H9 (cell line): Measurements from ENCODE around the gene CHCHD3. TPM values are rescaled to one million over a fixed set of nuclear protein-coding genes. Genes with fewer than 3 reads are reported as not detected.

Experiments
- DNase-seq: peaks from one replicate; pipeline ENCODE4 v3.0.0-alpha.2; 2017
- H2AFZ ChIP-seq: one replicate; pipeline ENCODE4 v1.6.1; 2013; ENCODE audit warnings: mild to moderate bottlenecking, low read length, control low read depth, moderate library complexity
- H2AK5ac ChIP-seq: 2 replicates; pipeline ENCODE4 v1.6.1; 2013; ENCODE audit warnings: low read length, control low read depth, mixed read lengths; ENCODE audit not compliant: insufficient read length
- H2BK120ac ChIP-seq: one replicate; pipeline ENCODE4 v1.6.1; 2013; ENCODE audit warnings: low read depth, mild to moderate bottlenecking, low read length, control low read depth, inconsistent platforms; ENCODE audit not compliant: poor library complexity, severe bottlenecking
- H2BK12ac ChIP-seq: 2 replicates; pipeline ENCODE4 v1.6.1; 2013; ENCODE audit warnings: low read length, control low read depth, mixed read lengths, low read depth; ENCODE audit not compliant: insufficient read length
- H2BK15ac ChIP-seq: 2 replicates; pipeline ENCODE4 v1.6.1; 2013; ENCODE audit warnings: low read depth, low read length, control low read depth
- H2BK20ac ChIP-seq: one replicate; pipeline ENCODE4 v1.6.1; 2013; ENCODE audit warnings: low read depth, mild to moderate bottlenecking, low read length, control low read depth, inconsistent platforms; ENCODE audit not compliant: poor library complexity, severe bottlenecking
- H2BK5ac ChIP-seq: 2 replicates; pipeline ENCODE4 v1.6.1; 2013; ENCODE audit warnings: low read length, control low read depth, mixed read lengths; ENCODE audit not compliant: insufficient read length
- H3K14ac ChIP-seq: 2 replicates; pipeline ENCODE4 v1.6.1; 2013; ENCODE audit warnings: low read length, control low read depth; ENCODE audit not compliant: insufficient read depth
- H3K18ac ChIP-seq: 2 replicates; pipeline ENCODE4 v1.6.1; 2013; ENCODE audit warnings: low read depth, mild to moderate bottlenecking, mixed read lengths, low read length, control low read depth; ENCODE audit not compliant: insufficient read length
- H3K23ac ChIP-seq: 2 replicates; pipeline ENCODE4 v1.6.1; 2013; ENCODE audit warnings: low read length, control low read depth, mixed read lengths, low read depth; ENCODE audit not compliant: insufficient read length
- H3K23me2 ChIP-seq: 2 replicates; pipeline ENCODE4 v1.6.1; 2013; ENCODE audit warnings: low read depth, mild to moderate bottlenecking, mixed read lengths, low read length, control low read depth; ENCODE audit not compliant: insufficient read length, poor library complexity, severe bottlenecking
- H3K27ac ChIP-seq: 2 replicates; pipeline ENCODE4 v1.5.1; 2013; ENCODE audit warnings: low read length, control low read depth, mixed read lengths, low read depth; ENCODE audit not compliant: insufficient read length
- H3K27me3 ChIP-seq: 2 replicates; pipeline ENCODE4 v1.6.1; 2013; ENCODE audit warnings: low read length, control low read depth, inconsistent platforms; ENCODE audit not compliant: insufficient read depth
- H3K4ac ChIP-seq: 2 replicates; pipeline ENCODE4 v1.6.1; 2013; ENCODE audit warnings: low read depth, mild to moderate bottlenecking, control low read depth, inconsistent platforms, low read length, moderate library complexity
- H3K4me1 ChIP-seq: 2 replicates; pipeline ENCODE4 v1.6.1; 2013; ENCODE audit warnings: low read length, control low read depth, inconsistent platforms; ENCODE audit not compliant: insufficient read depth
- H3K4me2 ChIP-seq: 2 replicates; pipeline ENCODE4 v1.6.1; 2013; ENCODE audit warnings: low read length, control low read depth, mixed read lengths; ENCODE audit not compliant: insufficient read length, insufficient read depth
- H3K56ac ChIP-seq: 2 replicates; pipeline ENCODE4 v1.6.1; 2013; ENCODE audit warnings: low read depth, mild to moderate bottlenecking, mixed read lengths, low read length, control low read depth; ENCODE audit not compliant: insufficient read length
- H3K79me1 ChIP-seq: 2 replicates; pipeline ENCODE4 v1.6.1; 2013; ENCODE audit warnings: low read depth, mild to moderate bottlenecking, moderate library complexity, low read length, control low read depth, inconsistent platforms; ENCODE audit not compliant: insufficient read depth, poor library complexity, severe bottlenecking
- H3K79me2 ChIP-seq: 2 replicates; pipeline ENCODE4 v1.6.1; 2013; ENCODE audit warnings: low read length, control low read depth, inconsistent platforms; ENCODE audit not compliant: insufficient read depth
- H3K9ac ChIP-seq: 2 replicates; pipeline ENCODE4 v1.6.1; 2013; ENCODE audit warnings: low read length, control low read depth, mixed read lengths; ENCODE audit not compliant: insufficient read length; ENCODE audit errors: extremely low read depth
- H3K9me3 ChIP-seq: one replicate; pipeline ENCODE4 v1.6.1; 2013; ENCODE audit warnings: low read depth, low read length, inconsistent platforms; ENCODE audit not compliant: control insufficient read depth
- H3T11ph ChIP-seq: one replicate; pipeline ENCODE4 v1.6.1; 2013; ENCODE audit warnings: mild to moderate bottlenecking, low read length, control low read depth, inconsistent platforms
- H4K20me1 ChIP-seq: one replicate; pipeline ENCODE4 v1.6.1; 2013; ENCODE audit not compliant: control insufficient read depth, insufficient read length, insufficient read depth
- H4K5ac ChIP-seq: 2 replicates; pipeline ENCODE4 v1.6.1; 2013; ENCODE audit warnings: low read depth, mild to moderate bottlenecking, mixed read lengths, low read length, control low read depth; ENCODE audit not compliant: insufficient read length
- H4K8ac ChIP-seq: replicated peaks from 2 replicates; pipeline ENCODE4 v1.6.1; 2013; ENCODE audit warnings: low read length, control low read depth, mixed read lengths, low read depth; ENCODE audit not compliant: insufficient read length
- H4K91ac ChIP-seq: 2 replicates; pipeline ENCODE4 v1.6.1; 2013; ENCODE audit warnings: low read depth, mild to moderate bottlenecking, moderate library complexity, mixed read lengths, low read length, control low read depth; ENCODE audit not compliant: insufficient read length
- H3K27ac Mint-ChIP-seq, 3 experiments: 2 replicates in 2 of 3; 3 replicates in 1 of 3; pipeline ENCODE4 v1.8.0; 2020 to 2021; ENCODE audit warnings: mixed read lengths in 3 of 3, mild to moderate bottlenecking in 1 of 3, moderate library complexity in 1 of 3
- H3K27me3 Mint-ChIP-seq: 2 replicates; pipeline ENCODE4 v1.8.0; 2021; ENCODE audit warnings: low read depth, mild to moderate bottlenecking, moderate library complexity, mixed read lengths
- H3K36me3 Mint-ChIP-seq, 3 experiments: 2 replicates in 2 of 3; 3 replicates in 1 of 3; pipeline ENCODE4 v1.8.0; 2020 to 2021; ENCODE audit warnings: low read depth in 3 of 3, mixed read lengths in 3 of 3; ENCODE audit not compliant: insufficient read depth in 1 of 3
- H3K4me1 Mint-ChIP-seq, 2 experiments: 2 replicates each; pipeline ENCODE4 v1.8.0; 2020; ENCODE audit warnings: mixed read lengths in 2 of 2
- H3K4me3 Mint-ChIP-seq, 2 experiments: 2 replicates in 1 of 2; 3 replicates in 1 of 2; pipeline ENCODE4 v1.8.0; 2020 to 2021; ENCODE audit warnings: mild to moderate bottlenecking in 2 of 2, mixed read lengths in 2 of 2, moderate library complexity in 1 of 2
- H3K9me3 Mint-ChIP-seq, 2 experiments: 2 replicates in 1 of 2; 3 replicates in 1 of 2; pipeline ENCODE4 v1.8.0; 2020; ENCODE audit warnings: mild to moderate bottlenecking in 2 of 2, mixed read lengths in 2 of 2, moderate library complexity in 1 of 2
- total RNA-seq: library from RNA; stranded (reverse); gene quantifications from 2 replicates; pipeline ENCODE4 v1.2.1, GENCODE V29; 2021
- TF ChIP-seq, protein P1 (sequence below): fragments of 200-600 bp; sonication (generic); conservative IDR thresholded peaks from 3 replicates; pipeline ENCODE4 v1.8.0; 2021; ENCODE audit warnings: antibody characterized with exemption, mild to moderate bottlenecking

Gene CHCHD3
- total RNA-seq, 1 experiment from 2014 or later, result 104 TPM

DNA sequence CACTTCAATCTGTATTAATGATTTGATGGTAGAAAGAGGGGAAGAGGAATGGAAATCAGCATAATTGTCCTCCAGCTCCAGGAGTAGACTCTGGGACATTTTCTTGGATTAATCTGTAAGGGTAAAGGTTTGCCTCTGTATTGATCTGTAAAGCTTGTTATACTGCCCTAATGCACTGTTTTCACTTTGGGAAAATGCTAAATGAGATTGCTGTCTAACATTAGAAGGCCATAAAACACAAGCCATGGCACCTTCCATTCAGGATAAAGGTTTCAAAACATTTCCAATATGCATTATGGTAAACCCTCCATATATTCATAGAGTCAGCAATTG lies 282.8 kb downstream of the CHCHD3 start:
- no peak overlapping the region for H2BK5ac ChIP-seq
- no peak overlapping the region for H3K27ac ChIP-seq
- no peaks in the 10 kb centered on the region for H4K20me1 ChIP-seq
- no peak overlapping the region for H3K18ac ChIP-seq
- no peak overlapping the region for H3K4me2 ChIP-seq
- no peaks in the 10 kb centered on the region for H3K27me3 ChIP-seq
- Mint-ChIP-seq H3K9me3 (no peaks in the 10 kb centered on the region), H3K27me3 (no peaks in the 10 kb centered on the region; the same call in 1 of the 2 replicates), H3K27ac (no peak overlapping the region), H3K36me3 (peaks cover 0 to 8% (median 0%) of the 10 kb centered on the region in 3 experiments; a peak in 2 of 7 replicates), H3K4me1 (peaks cover 3 to 4% of the 10 kb centered on the region in 2 experiments), H3K4me3 (no peak overlapping the region)
- no peaks in the 10 kb centered on the region for H3K79me2 ChIP-seq
- no peak overlapping the region for H3T11ph ChIP-seq
- H3K9ac ChIP-seq, result no peak overlapping the region
- H3K4ac ChIP-seq, result no peak overlapping the region
- H2BK12ac ChIP-seq, result no peak overlapping the region
- no peak for DNase-seq
- H3K4me1 ChIP-seq, result no peaks in the 10 kb centered on the region
- H4K91ac ChIP-seq, result no peak overlapping the region
- no peak overlapping the region for H2BK120ac ChIP-seq
- H3K79me1 ChIP-seq, result no peaks in the 10 kb centered on the region
- no peak overlapping the region for H3K56ac ChIP-seq
- H2BK20ac ChIP-seq, result no peak overlapping the region
- TF ChIP-seq, protein P1, sequence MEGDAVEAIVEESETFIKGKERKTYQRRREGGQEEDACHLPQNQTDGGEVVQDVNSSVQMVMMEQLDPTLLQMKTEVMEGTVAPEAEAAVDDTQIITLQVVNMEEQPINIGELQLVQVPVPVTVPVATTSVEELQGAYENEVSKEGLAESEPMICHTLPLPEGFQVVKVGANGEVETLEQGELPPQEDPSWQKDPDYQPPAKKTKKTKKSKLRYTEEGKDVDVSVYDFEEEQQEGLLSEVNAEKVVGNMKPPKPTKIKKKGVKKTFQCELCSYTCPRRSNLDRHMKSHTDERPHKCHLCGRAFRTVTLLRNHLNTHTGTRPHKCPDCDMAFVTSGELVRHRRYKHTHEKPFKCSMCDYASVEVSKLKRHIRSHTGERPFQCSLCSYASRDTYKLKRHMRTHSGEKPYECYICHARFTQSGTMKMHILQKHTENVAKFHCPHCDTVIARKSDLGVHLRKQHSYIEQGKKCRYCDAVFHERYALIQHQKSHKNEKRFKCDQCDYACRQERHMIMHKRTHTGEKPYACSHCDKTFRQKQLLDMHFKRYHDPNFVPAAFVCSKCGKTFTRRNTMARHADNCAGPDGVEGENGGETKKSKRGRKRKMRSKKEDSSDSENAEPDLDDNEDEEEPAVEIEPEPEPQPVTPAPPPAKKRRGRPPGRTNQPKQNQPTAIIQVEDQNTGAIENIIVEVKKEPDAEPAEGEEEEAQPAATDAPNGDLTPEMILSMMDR, result no peak
- no peaks in the 10 kb centered on the region for H3K23me2 ChIP-seq
- H2AFZ ChIP-seq, result no peak overlapping the region
- no peak overlapping the region for H4K8ac ChIP-seq
- H3K9me3 ChIP-seq, result no peaks in the 10 kb centered on the region
- no peak overlapping the region for H3K23ac ChIP-seq
- H3K14ac ChIP-seq, result no peak overlapping the region
- H4K5ac ChIP-seq, result no peak overlapping the region
- H2BK15ac ChIP-seq, result no peak overlapping the region
- H2AK5ac ChIP-seq, result no peak overlapping the region
